ENCODE data around the gene GJC2.
"Not testable (repeated sequence)": the region's sequence is repeated elsewhere in the genome, so short reads cannot be mapped to it uniquely, and the experiment has no call there.

The GJC2 gene

DNA sequence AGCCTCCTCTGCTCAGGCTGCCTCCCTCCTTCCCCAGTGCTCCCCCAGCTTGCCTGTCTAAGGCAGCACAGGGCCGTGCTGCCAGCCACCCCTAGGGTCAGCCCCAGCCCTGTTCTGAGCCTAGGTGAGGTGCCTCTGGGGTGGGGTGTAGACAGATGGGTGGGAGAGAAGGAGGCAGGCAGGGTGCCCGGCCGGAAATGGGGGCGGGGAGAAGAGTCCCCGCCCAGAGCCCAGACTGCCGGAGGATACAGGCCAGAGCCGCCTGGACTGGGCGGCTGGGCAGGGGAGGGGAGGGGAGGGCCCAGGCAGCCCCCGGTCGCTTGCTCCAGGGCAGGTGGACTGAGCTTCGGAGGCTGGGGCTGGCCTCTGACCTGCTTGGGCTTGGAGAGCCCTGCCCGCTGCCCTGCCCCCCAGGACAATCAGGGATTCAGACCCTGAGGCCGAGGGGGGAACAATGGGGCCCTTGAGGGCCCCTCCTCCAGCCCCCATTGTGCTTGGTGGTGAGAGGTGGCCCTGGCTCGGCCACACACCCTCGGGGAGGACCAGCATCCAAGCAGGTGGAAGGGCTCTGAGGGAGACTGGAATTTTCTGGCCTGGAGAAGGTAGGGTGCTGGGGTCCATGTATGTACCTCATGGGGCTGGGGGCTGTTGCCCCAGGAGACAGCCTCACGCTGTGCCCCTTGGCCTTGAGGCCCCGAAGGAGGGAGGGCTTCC lies at the start of gene GJC2:
GJC2 (plus strand) TSS at position 525 of the 714 bp plus-strand sequence. CDS start 7,829 bp downstream, outside the sequence.
- DNase-seq: no peak

GRCh38 chr1:228100822-228101613 lies 48.7 kb upstream of the GJC2 start:
- DNase-seq: no peak

GRCh38 chr1:228101614-228101993 lies 48.1 kb upstream of the GJC2 start:
- DNase-seq: no peak

DNA sequence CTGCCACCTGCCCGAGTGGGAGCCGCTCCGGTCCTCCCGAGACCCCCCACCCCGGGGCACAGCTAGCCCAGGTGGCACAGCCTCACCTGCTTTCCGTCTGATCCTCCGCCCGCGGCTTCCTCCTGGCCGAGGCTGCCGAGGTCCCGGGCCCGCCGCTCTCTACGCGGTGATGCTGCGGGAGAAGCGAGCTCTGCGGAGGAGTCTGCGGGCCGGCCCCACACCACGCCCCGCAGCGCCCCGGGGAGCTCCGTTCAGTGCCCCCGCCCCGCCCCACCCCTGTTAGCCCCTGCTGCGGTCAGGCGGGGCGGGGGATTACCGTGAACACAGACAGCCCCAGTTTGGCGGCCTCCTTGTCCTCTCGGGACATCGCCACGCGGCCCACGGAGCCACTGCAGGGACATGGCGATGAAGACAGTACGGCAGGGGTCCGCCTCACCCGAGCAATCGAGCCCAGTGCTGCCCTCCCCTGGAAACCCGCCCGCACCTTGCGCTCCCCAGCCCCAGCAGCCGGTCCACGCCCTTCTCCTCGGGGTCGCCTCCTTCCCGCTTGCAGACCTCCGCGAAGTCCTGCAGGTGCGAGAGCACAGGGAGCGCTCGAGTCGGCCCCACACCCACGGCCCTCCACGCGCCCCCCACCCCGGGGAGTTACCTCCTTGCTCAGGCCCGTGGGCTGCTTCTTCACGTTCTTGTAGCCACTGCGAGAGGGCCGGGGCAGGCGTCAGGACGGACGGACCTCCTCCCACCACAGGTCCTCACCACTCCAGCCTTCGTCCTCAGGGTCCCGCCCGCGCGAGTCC lies 47.5 kb upstream of the GJC2 start:
- no peak for DNase-seq

DNA sequence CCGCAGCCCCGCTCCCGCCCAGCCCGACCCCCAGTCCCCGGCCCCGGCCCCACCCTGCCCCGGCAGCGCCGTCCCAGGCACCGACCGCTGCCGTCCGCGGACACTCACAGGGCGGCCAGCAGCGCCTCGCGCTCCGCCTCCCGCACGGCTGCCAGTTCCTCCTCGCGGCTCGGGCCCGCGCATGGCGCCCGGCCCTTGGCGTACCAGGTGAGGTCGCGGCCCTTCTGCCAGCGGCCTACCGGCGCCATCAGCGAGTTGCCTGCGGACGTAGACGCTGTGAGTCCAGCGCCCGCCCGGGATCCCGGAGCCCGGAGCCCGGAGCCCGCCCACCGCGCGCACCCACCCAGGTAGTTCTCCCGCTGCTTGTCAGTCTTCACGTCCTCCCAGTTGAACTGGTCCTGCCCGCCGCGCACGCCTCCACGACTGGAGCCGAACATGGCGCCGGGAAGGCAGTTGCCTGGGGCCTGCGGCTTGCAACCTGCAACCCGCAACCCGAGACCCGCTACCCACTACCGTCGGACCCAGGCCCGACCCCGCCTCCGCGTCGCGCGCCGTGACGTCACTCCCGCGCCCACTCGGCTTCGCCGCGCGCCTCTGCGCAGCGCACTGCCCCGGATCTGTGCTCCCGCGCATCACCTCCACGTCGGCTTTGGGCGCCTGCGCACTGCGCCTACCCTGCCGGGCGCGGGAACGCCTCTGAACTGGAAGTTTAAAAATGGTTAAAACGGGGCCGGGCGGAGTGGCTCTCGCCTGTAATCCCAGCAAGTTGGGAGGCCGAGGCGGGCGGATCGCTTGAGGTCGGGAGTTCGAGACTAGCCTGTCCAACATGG lies 46.7 kb upstream of the GJC2 start, which contains the start of gene C1orf35:
C1orf35 (minus strand) TSS at position 535 of the 830 bp plus-strand sequence; CDS start at position 437, 98 bp downstream.
- peak; percentile 90 for DNase-seq

DNA sequence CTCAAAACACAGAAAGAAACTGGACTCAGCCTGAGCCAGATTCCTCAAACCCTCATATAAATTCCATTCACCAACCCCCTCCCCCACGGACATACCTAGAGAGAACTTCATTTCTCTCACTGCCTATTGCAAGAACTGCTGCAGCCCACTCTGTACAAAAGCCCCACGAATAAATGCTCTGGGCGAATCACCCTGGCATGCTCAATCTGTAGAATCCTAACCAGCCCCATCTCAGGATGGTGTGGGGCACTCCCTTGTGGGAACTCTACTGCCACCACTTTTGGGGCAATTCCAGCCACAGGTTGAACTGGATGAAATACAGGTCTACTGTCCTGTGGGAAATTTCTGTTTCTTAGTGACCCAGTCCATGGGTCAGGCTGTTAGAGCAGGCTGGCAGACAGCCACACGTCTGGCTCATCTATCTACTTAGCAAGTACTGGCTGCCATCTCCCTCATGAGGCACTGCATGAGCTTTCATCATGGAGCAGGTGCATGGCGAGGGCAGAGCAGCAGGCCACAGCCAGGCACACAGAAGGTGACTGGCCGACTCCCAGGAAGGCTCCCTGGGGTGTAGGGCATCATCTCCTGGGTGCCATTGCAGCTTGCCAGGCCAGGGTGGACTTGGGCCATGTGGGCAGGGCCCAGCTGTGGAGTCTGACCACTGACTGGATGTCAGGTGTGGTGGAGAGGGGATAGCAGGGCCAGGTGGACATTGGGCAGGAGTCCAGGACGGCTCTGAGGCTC lies 45.0 kb upstream of the GJC2 start:
- no peak for DNase-seq

DNA sequence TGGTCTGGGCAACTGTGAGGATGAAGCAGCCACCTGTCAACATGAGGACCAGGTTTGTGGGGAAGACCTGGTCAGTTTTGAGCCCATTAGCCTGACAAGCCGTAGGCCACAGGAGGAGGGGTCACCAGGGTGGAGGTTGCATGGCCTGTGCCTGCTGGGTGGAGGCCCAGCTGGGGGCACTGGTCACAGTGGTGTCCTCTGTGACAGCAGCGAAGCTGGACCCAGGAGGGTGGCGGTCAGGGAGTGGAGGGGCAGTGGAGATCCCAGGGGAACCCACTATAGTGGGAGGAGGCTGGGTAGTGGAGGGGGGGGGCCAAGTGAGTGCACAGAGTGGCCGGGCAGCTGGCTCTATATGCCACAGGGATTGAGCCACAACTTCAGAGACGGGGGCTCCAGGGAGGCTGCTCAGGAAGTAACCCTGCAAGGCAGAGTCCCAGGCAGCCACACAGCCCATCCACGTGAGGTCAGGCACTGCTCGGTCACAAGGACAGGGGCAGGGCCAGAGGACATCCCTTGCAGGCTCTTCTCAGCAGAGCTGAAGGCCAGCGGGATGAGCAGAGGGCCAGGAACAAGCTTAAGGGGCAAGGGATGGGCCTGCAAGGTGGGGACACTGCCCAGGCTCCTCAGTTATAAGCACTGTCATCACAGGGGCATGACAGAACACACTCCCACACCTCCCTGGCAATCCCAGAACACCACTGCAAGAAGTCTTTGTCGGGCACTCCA lies 44.3 kb upstream of the GJC2 start:
- DNase-seq: no peak

DNA sequence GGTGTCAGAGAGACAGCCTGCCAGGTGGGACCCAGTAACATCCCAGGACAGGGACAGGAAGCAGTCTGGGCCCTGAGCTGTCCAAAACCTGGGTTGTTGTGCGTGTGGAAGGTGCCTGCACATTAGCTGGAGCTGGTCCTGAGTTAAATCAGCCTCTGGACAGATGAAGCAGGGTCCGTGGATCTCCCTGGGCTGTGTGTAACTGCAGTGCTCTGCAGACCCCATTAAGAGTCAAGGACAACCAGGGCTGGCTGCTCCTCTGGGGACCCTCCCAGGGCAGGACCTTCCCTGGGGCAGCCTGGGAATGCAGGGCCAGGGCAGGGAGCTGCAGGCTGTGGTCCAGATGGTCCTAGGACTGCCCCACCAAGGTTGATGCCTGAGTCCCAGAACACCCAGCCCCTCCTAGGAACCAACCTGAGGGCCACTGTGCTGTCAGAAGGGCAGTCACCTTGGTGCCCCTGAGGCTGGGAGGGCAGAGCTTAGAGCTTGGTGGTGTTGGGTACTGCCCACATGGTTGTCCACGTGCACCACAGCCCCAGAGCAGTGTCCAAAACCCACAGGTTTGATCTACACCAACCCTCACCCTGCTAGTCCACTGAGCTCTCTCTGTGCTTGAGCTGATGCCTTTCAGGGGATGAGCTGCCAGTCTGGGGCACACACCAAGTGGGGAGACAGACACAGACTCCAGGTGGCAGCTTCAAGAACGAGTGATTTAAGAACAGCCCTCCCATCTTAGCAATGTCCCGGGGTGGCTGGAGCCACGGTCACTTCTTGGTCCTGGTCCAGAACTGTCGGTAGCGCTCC lies 43.5 kb upstream of the GJC2 start:
- DNase-seq: no peak

- DNase-seq: no peak
Observed at GRCh38 chr1:228106800-228107054, 43.0 kb upstream of the GJC2 start.

GRCh38 chr1:228107636-228108035 lies 42.1 kb upstream of the GJC2 start:
- no peak for DNase-seq

GRCh38 chr1:228108055-228108690 lies 41.6 kb upstream of the GJC2 start:
- DNase-seq: no peak

DNA sequence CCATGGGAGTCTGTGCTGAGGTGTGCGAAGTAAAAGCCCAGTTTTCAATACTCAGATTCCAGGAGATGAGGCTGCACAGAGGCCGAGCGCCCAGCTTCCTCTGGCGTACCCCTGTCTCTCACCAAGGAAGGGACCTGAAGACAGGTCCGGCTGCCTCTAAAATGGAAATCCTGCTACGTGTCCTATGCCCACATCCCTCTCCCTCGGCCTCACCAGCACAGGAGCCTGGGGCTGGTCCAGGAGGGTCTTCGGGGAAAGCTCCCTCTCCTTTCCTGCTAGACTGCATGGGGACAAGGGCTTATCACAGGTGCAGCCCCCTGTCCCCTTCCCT lies 41.0 kb upstream of the GJC2 start:
- DNase-seq: no peak

- DNase-seq: peak; percentile 88
Observed at GRCh38 chr1:228109073-228109961, 40.4 kb upstream of the GJC2 start, which contains the start of gene MRPL55. MRPL55 (minus strand) TSS chr1:228109299; CDS start chr1:228108260, 1,039 bp downstream.

DNA sequence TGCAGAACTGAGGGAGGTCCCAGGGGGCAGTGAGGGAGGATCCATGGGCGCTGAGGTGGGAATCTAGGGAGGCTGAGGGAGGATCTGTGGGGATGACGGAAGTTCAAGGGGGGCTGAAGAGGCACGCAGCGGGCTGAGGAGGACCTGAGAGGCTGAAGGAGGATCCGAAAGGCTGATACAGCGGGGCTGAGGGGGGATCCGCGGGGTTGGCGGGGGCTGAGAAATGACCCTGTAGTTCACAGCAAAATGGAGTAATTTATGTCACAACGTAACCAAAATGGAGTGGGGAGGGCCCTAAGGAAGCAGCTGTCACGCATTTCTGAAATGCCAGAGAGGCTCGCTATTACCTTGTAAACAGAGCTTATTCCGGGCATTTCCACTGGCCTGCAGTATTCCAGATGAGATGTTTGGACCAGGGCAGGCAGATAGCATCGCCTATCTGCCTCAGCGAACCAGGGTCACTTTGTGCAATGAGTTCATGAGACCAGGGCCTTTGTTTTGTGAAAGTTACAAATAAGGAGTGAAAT lies 39.7 kb upstream of the GJC2 start:
- no peak for DNase-seq

GRCh38 chr1:228110556-228110955 lies 39.2 kb upstream of the GJC2 start:
- no peak for DNase-seq

GRCh38 chr1:228111315-228111714 lies 38.4 kb upstream of the GJC2 start:
- not testable (repeated sequence) for DNase-seq

DNA sequence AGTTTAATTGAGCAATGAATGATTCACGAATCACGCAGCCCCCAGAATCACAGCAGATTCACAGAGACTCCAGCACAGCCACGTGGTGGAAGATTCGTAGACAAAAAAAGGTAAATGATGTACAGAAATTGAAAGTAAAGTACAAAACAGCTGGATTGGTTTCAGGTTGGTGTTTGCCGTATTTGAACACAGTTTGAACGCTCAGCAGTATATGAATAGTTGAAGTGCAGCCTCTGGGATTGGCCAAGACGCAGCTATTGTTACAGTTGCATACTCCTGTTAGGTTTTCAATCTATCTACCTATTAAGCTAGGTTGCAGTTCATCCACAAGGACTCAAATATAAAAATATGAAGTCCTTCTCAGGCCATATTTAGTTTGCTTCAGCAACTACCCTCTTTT lies 37.6 kb upstream of the GJC2 start:
- no peak for DNase-seq

- no peak for DNase-seq
Observed at GRCh38 chr1:228112617-228113016, 37.1 kb upstream of the GJC2 start.

DNA sequence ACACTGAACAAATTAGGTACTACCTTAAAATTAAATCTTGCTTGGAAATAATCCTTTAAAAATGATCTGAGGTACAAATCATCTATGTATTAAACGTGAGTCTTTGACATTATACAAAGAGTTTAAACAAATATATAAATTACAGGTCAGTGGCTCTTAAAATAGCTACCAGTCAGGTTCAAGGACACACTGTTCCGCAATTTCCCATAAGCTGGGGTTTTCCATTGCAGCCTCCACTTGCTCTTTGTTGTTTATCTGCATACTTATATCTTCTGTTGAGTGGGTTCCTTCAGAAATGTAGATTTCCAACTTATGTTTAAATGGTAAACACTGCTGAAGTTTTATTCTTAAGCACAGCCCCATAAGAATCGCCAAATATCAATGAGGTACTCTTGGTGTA lies 34.9 kb upstream of the GJC2 start:
- DNase-seq: no peak

Measured in NCI-H510A treated with DMSO at 0.1 percent for 48 hours (cell line).